Activated CD4-positive, alpha-beta T cell treated with anti-CD3 and anti-CD28 coated beads for 36 hours (primary cell): ENCODE measurements around the gene FRMD5. TPM values are rescaled to one million over a fixed set of nuclear protein-coding genes. Genes with fewer than 3 reads are reported as not detected.
"Not testable (repeated sequence)": the region's sequence is repeated elsewhere in the genome, so short reads cannot be mapped to it uniquely, and the experiment has no call there.

Source experiments
- ATAC-seq: fragments of 200-7000 bp; cut with Tn5 transposase; one replicate; pipeline ENCODE4 v1.10.0; 2021; ENCODE audit warnings: mild to moderate bottlenecking, moderate library complexity
- CTCF ChIA-PET: fragments of 350-600 bp; sonication (Branson Sonifier 250); formaldehyde crosslinking; loops from one replicate; lab custom pipeline; 2021; ENCODE audit warnings: antibody characterized with exemption; lab: Charles Lee
- POLR2A ChIA-PET: fragments of 350-600 bp; sonication (Branson Sonifier 250); formaldehyde crosslinking; loops from one replicate; lab custom pipeline; 2021; ENCODE audit warnings: antibody characterized with exemption, inconsistent platforms; lab: Charles Lee
- DNase-seq: peaks from one replicate; pipeline ENCODE4 v3.0.0-alpha.2; 2020
- H3K27ac Mint-ChIP-seq: one replicate; pipeline ENCODE4 v1.8.0; 2021; ENCODE audit warnings: mixed read lengths
- H3K27me3 Mint-ChIP-seq: one replicate; pipeline ENCODE4 v1.8.0; 2021; ENCODE audit warnings: mixed read lengths
- H3K36me3 Mint-ChIP-seq: one replicate; pipeline ENCODE4 v1.8.0; 2021; ENCODE audit warnings: low read depth, mixed read lengths
- H3K4me1 Mint-ChIP-seq: one replicate; pipeline ENCODE4 v1.8.0; 2021; ENCODE audit warnings: mixed read lengths
- H3K4me3 Mint-ChIP-seq: one replicate; pipeline ENCODE4 v1.8.0; 2021; ENCODE audit warnings: mild to moderate bottlenecking, moderate library complexity, mixed read lengths
- H3K9me3 Mint-ChIP-seq: one replicate; pipeline ENCODE4 v1.8.0; 2021; ENCODE audit warnings: low read depth, mixed read lengths
- intact Hi-C, 2 experiments: fragments of 100-400 bp; cut with DNase I in 1 of 2; cut with micrococcal nuclease in 1 of 2; formaldehyde crosslinking; loops; one replicate each; pipeline versions ENCODE4 v1.14.2 to v1.15.1; 2022 to 2024; cut with DNase I, micrococcal nuclease
- total RNA-seq, 2 experiments: library from RNA; stranded (reverse); gene quantifications; one replicate each; pipeline ENCODE4 v1.2.3, GENCODE V29; 2021

Gene FRMD5
- total RNA-seq: under 1 TPM; 0.16 to 0.30 TPM

- ChIA-PET POLR2A (interaction anchor here (1.0 kb wide), 1 partner anchor 232 kb away, joined by 3 read pairs; the partner anchor contains the start of gene CTDSPL2), CTCF (interaction anchor here (0.7 to 1.5 kb wide), 3 partner anchors 10 to 92 kb away, joined by 3 to 6 read pairs (median 3); no protein-coding TSS in a partner anchor)
- ATAC-seq: peak; percentile 99
- Mint-ChIP-seq H3K4me3 (peak within 1 kb of the TSS; percentile 75), H3K9me3 (no peaks in the 10 kb centered on the region), H3K27me3 (peaks cover 49% of the 10 kb centered on the region), H3K27ac (no peak within 1 kb of the TSS), H3K36me3 (no peaks in the 10 kb centered on the region), H3K4me1 (peaks cover 16% of the 10 kb centered on the region)
- intact Hi-C loops: loop anchor here (2.0 to 5.0 kb wide), 3 partner anchors 92 to 370 kb away; partner anchors contain the start of genes GOLM2 (in 1 of the 2), MFAP1 (in 1 of the 2) and WDR76 (in 1 of the 2)
- peak; percentile 93 for DNase-seq
These were observed at the start of gene FRMD5 for GRCh38 chr15:44195151-44195740. Gene FRMD5 (minus strand): TSS chr15:44195271.

GRCh38 chr15:44243829-44244228 is 48.8 kb upstream of the FRMD5 start:
- Mint-ChIP-seq H3K36me3 (no peaks in the 10 kb centered on the region), H3K9me3 (no peaks in the 10 kb centered on the region), H3K4me3 (no peak overlapping the region), H3K27me3 (no peaks in the 10 kb centered on the region), H3K4me1 (no peaks in the 10 kb centered on the region), H3K27ac (no peak overlapping the region)
- POLR2A ChIA-PET: interaction anchor here (0.6 kb wide), 1 partner anchor 146 kb away, joined by 4 read pairs; no protein-coding TSS in a partner anchor
- intact Hi-C loops: no loop called here
- no peak for ATAC-seq
- CTCF ChIA-PET: interaction anchor here (0.7 kb wide), 1 partner anchor 339 kb away, joined by 3 read pairs; no protein-coding TSS in a partner anchor
- no peak for DNase-seq

DNA sequence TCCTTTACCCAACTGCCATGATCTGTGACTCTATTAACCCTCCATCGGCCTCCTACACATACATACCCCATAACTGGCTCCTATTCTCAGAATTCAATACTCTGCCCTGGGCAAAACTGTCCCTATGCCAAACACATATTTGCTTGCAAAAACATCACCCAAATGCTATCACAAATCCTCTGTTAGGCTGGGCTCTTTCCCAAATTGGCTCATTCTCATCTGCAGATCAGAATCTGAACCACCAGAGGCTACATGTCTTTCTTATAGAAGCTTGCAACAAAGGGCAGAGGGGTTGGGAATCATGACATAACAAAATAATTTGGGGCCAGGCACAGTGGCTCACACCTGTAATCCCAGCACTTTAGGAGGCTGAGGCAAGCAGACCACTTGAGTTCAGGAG is 48.1 kb upstream of the FRMD5 start:
- DNase-seq (no peak), ATAC-seq (no peak)
- H3K4me3 Mint-ChIP-seq: no peak overlapping the region
- no peaks in the 10 kb centered on the region for H3K9me3 Mint-ChIP-seq
- H3K27me3 Mint-ChIP-seq: no peaks in the 10 kb centered on the region
- H3K27ac Mint-ChIP-seq: no peak overlapping the region
- H3K36me3 Mint-ChIP-seq: no peaks in the 10 kb centered on the region
- intact Hi-C loops: no loop called here
- no peaks in the 10 kb centered on the region for H3K4me1 Mint-ChIP-seq
- CTCF ChIA-PET: no interaction called here
- POLR2A ChIA-PET: interaction anchor here (0.6 kb wide), 1 partner anchor 147 kb away, joined by 4 read pairs; no protein-coding TSS in a partner anchor

- intact Hi-C loops: no loop called here
- Mint-ChIP-seq H3K4me3 (no peak overlapping the region), H3K27ac (no peak overlapping the region), H3K27me3 (no peaks in the 10 kb centered on the region), H3K36me3 (no peaks in the 10 kb centered on the region), H3K9me3 (no peaks in the 10 kb centered on the region), H3K4me1 (no peaks in the 10 kb centered on the region)
- POLR2A ChIA-PET: no interaction called here
- DNase-seq: no peak
- CTCF ChIA-PET: interaction anchor here (0.7 to 0.9 kb wide), 4 partner anchors 11 to 298 kb away, joined by 3 to 4 read pairs (median 3); no protein-coding TSS in a partner anchor
- ATAC-seq: no peak
These were observed 36.8 kb upstream of the FRMD5 start for GRCh38 chr15:44231842-44232241.

GRCh38 chr15:44229301-44229700 is 34.2 kb upstream of the FRMD5 start:
- H3K4me3 Mint-ChIP-seq, H3K9me3 Mint-ChIP-seq, H3K36me3 Mint-ChIP-seq, H3K4me1 Mint-ChIP-seq, H3K27me3 Mint-ChIP-seq, H3K27ac Mint-ChIP-seq, POLR2A ChIA-PET, DNase-seq, ATAC-seq, intact Hi-C loops: not testable (repeated sequence)
- CTCF ChIA-PET: interaction anchor here (0.6 to 0.7 kb wide), 2 partner anchors 150 to 304 kb away, joined by 4 read pairs; no protein-coding TSS in a partner anchor

DNA sequence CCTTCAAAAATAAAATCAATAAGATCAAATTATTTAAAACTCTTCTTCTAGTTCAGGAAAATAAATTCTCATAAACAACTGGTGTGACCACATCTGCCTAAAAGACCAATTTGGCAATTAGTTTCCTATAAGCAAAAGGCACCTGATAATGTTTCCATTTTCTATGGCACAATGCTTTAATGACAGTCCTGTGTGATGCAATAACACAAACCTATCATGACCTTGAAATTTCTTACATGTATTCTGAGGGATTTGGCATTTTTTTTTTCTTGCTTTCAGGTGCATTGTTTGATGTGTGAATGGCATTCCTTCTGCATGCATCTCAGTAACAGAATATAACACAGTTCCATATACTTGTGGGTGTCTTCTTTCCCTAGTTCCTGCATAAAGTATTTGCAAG is 32.5 kb upstream of the FRMD5 start:
- no peak for ATAC-seq
- H3K36me3 Mint-ChIP-seq: no peaks in the 10 kb centered on the region
- no peaks in the 10 kb centered on the region for H3K4me1 Mint-ChIP-seq
- DNase-seq: no peak
- intact Hi-C loops: no loop called here
- no peak overlapping the region for H3K27ac Mint-ChIP-seq
- no peak overlapping the region for H3K4me3 Mint-ChIP-seq
- POLR2A ChIA-PET: no interaction called here
- H3K27me3 Mint-ChIP-seq: peaks cover 7% of the 10 kb centered on the region
- no peaks in the 10 kb centered on the region for H3K9me3 Mint-ChIP-seq
- CTCF ChIA-PET: no interaction called here

DNA sequence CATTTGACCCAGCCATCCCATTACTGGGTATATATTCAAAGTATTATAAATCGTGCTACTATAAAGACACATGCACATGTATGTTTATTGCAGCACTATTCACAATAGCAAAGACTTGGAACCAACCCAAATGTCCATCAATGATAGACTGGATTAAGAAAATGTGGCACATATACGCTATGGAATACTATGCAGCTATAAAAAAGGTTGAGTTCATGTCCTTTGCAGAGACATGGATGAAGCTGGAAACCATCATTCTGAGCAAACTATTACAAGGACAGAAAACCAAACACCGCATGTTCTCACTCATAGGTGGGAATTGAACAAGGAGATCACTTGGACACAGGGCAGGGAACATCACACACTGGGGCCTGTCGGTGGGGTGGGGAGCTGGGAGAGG is 31.9 kb upstream of the FRMD5 start:
- CTCF ChIA-PET, POLR2A ChIA-PET, H3K4me1 Mint-ChIP-seq, intact Hi-C loops, DNase-seq, ATAC-seq, H3K27ac Mint-ChIP-seq, H3K9me3 Mint-ChIP-seq, H3K27me3 Mint-ChIP-seq, H3K4me3 Mint-ChIP-seq, H3K36me3 Mint-ChIP-seq: not testable (repeated sequence)

DNA sequence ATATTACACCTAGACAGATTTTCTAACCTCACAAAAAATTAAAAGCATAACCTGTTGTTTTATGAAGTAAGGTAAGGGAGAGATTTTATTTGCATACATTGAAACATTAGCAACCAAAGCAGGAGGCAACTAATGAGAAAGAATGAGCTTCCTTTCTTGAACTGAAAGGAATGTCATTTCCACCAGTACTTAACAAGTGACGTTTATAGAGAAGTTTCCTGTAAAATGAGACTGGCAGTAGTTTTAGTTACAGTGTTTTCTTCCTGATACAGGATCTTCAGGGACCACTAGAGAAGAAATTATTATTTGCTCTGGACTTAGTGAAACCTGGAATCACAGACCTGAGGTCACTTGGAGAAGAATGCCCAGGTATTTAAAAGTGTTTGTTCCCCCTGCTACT is 27.4 kb upstream of the FRMD5 start:
- H3K27ac Mint-ChIP-seq: no peak overlapping the region
- POLR2A ChIA-PET: no interaction called here
- no peaks in the 10 kb centered on the region for H3K9me3 Mint-ChIP-seq

DNA sequence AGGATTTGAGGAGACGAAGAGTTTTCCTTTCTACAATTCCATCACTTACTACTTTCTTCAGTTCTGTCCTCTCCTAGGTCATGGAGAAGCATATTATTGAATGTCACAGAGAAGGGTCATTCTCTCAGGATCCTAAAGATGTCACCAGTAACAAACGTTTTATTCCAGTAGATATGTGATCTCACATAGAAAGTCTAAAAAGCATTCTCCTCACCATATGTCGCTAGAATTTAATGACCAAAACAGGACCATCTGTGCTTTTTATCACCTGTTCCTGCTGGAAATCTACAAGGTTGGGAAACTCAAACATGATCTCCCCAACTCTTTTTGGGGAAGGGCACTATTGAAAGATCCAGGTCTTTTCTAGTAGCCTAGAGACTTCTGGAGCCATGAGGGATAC is 24.0 kb upstream of the FRMD5 start:
- no peak for DNase-seq

More for the DNA sequence above, 27.4 kb upstream of the FRMD5 start:
- CTCF ChIA-PET: interaction anchor here (0.6 to 1.6 kb wide), 2 partner anchors 11 to 200 kb away, joined by 3 to 5 read pairs; no protein-coding TSS in a partner anchor
- Mint-ChIP-seq H3K4me1 (peaks cover 2% of the 10 kb centered on the region), H3K4me3 (no peak overlapping the region), H3K27me3 (peaks cover 9% of the 10 kb centered on the region), H3K36me3 (no peaks in the 10 kb centered on the region)
- no peak for ATAC-seq
- intact Hi-C loops: no loop called here
- DNase-seq: no peak

DNA sequence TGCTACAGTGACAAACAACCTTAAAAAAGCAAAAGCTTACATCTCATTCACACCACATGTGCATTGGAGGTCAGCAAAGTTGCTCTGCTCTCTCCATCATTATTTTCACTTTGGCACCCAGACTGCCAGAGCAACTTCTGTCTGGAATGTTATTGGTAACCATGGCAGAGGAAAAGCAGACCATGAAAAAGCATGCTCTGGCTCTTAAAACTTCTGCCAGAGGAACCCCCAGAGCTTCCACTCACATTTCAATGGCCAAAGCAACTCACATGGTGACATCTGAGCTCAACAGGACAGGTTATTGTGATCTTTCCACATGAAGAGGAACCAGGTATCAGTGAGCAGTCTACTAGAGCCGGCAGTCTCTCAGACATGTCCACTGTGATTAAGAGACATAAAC is 21.9 kb upstream of the FRMD5 start:
- DNase-seq (no peak), ATAC-seq (no peak)
- intact Hi-C loops: loop anchor here in 1 of 2 experiments (5.0 kb wide), 1 partner anchor 150 kb away; no protein-coding TSS in a partner anchor
- Mint-ChIP-seq H3K9me3 (no peaks in the 10 kb centered on the region), H3K4me1 (peaks cover 2% of the 10 kb centered on the region), H3K36me3 (no peaks in the 10 kb centered on the region), H3K27me3 (peaks cover 7% of the 10 kb centered on the region), H3K4me3 (no peak overlapping the region), H3K27ac (no peak overlapping the region)
- ChIA-PET POLR2A (no interaction called here), CTCF (interaction anchor here (1.2 kb wide), 1 partner anchor 315 kb away, joined by 3 read pairs; no protein-coding TSS in a partner anchor)

More for the DNA sequence above, 24.0 kb upstream of the FRMD5 start:
- ChIA-PET CTCF (interaction anchor here (0.7 to 1.3 kb wide), 6 partner anchors 8 to 1928 kb away, joined by 3 to 5 read pairs (median 4); no protein-coding TSS in a partner anchor), POLR2A (interaction anchor here (0.7 kb wide), 1 partner anchor 96 kb away, joined by 3 read pairs; no protein-coding TSS in a partner anchor)
- peaks cover 7% of the 10 kb centered on the region for H3K27me3 Mint-ChIP-seq
- no peaks in the 10 kb centered on the region for H3K9me3 Mint-ChIP-seq
- ATAC-seq: no peak
- intact Hi-C loops: loop anchor here (1.0 to 5.0 kb wide), 3 partner anchors 152 to 316 kb away; no protein-coding TSS in a partner anchor
- no peaks in the 10 kb centered on the region for H3K36me3 Mint-ChIP-seq
- no peak overlapping the region for H3K4me3 Mint-ChIP-seq
- no peak overlapping the region for H3K27ac Mint-ChIP-seq
- peaks cover 2% of the 10 kb centered on the region for H3K4me1 Mint-ChIP-seq

DNA sequence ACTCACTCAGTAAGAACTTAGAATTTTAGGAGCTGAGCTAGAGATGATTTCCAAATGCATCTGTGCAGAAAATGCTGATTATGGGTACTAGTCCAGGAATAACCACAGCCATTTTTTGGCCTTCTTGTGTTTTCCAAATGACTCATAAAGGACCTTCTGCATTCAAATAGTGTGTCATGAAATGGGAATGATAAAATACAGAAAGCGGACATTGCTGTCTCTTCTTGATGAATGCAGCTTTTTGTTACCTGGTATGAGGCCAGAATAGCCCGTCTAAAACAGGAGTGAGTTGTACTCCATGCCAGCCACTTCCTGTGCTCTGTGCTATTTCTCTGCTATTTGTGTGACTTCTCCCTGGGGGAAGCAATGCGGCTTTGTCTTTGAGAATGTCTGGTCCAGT is 20.5 kb upstream of the FRMD5 start:
- intact Hi-C loops: loop anchor here in 1 of 2 experiments (5.0 kb wide), 1 partner anchor 148 kb away; no protein-coding TSS in a partner anchor
- ChIA-PET CTCF (interaction anchor here (1.2 kb wide), 1 partner anchor 313 kb away, joined by 3 read pairs; no protein-coding TSS in a partner anchor), POLR2A (no interaction called here)
- H3K4me3 Mint-ChIP-seq: no peak overlapping the region
- H3K27ac Mint-ChIP-seq: no peak overlapping the region
- ATAC-seq: no peak
- no peaks in the 10 kb centered on the region for H3K36me3 Mint-ChIP-seq
- peaks cover 2% of the 10 kb centered on the region for H3K4me1 Mint-ChIP-seq
- H3K27me3 Mint-ChIP-seq: peaks cover 13% of the 10 kb centered on the region
- no peaks in the 10 kb centered on the region for H3K9me3 Mint-ChIP-seq
- no peak for DNase-seq
